Peyer's patch (tissue), 4 donors: ENCODE data around the gene GRIK4.

Source experiments
- POLR2A ChIP-seq, 2 donors: fragments of 450-650 bp; IDR thresholded peaks; one replicate each; pipeline ENCODE4 v1.5.1; 2017; ENCODE audit warnings: antibody characterized with exemption in 2 of 2, mild to moderate bottlenecking in 2 of 2, moderate library complexity in 2 of 2
- TF ChIP-seq, protein P1 (sequence below), 6 experiments: fragments of 450-650 bp in 4 of 6; fragments of 200-600 bp in 2 of 6; sonication (generic) in 1 of 6; IDR thresholded peaks; one replicate each; pipeline ENCODE4 v1.5.1; 2017 to 2019; ENCODE audit warnings: antibody characterized with exemption in 6 of 6, mild to moderate bottlenecking in 3 of 6, moderate library complexity in 1 of 6

DNA sequence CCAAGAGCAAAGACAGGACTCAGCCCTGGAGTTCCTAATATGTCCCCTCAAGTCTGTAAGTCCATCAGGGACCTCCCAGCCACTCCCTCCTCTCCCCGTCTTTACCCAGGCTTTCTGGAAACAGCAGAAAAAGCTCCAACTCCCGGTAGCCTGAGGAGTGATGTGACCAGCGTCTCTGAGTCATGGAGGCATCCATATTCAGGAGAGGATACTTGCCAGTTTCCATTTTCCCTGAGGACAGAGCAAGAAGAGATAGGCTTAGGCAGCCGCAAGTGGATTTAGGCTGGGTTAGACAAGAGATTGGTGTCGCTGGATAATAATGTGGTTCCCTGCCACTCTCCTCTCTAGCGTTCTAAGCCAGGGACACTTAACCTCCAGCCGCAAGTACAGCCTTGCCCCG, 206.6 kb downstream of the GRIK4 start:
- TF ChIP-seq, protein P1, sequence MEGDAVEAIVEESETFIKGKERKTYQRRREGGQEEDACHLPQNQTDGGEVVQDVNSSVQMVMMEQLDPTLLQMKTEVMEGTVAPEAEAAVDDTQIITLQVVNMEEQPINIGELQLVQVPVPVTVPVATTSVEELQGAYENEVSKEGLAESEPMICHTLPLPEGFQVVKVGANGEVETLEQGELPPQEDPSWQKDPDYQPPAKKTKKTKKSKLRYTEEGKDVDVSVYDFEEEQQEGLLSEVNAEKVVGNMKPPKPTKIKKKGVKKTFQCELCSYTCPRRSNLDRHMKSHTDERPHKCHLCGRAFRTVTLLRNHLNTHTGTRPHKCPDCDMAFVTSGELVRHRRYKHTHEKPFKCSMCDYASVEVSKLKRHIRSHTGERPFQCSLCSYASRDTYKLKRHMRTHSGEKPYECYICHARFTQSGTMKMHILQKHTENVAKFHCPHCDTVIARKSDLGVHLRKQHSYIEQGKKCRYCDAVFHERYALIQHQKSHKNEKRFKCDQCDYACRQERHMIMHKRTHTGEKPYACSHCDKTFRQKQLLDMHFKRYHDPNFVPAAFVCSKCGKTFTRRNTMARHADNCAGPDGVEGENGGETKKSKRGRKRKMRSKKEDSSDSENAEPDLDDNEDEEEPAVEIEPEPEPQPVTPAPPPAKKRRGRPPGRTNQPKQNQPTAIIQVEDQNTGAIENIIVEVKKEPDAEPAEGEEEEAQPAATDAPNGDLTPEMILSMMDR (IDR thresholded peaks at IDR 0.05): no peak
- no peak for TF ChIP-seq POLR2A (IDR thresholded peaks at IDR 0.05)
